Testis (tissue), 3 donors: ENCODE data around the gene PAK1. TPM values are rescaled to one million over a fixed set of nuclear protein-coding genes. Genes with fewer than 3 reads are reported as not detected.

Source experiments
- DNase-seq: peaks from one replicate; pipeline ENCODE4 v3.0.0-alpha.2; 2019
- H3K27ac ChIP-seq, 2 donors: fragments of 200-600 bp; sonication (generic); one replicate each; pipeline ENCODE4 v1.5.1; 2019
- H3K27me3 ChIP-seq: fragments of 200-600 bp; sonication (generic); one replicate; pipeline ENCODE4 v1.5.1; 2019
- H3K36me3 ChIP-seq: fragments of 200-600 bp; sonication (generic); one replicate; pipeline ENCODE4 v1.5.1; 2017; ENCODE audit warnings: low read depth; ENCODE audit errors: missing control alignments
- H3K4me1 ChIP-seq: fragments of 200-600 bp; sonication (generic); one replicate; pipeline ENCODE4 v1.5.1; 2019
- H3K4me3 ChIP-seq, 2 donors: fragments of 200-600 bp; sonication (generic); one replicate each; pipeline ENCODE4 v1.5.1; 2017 to 2019
- H3K9me3 ChIP-seq: fragments of 200-600 bp; sonication (generic); one replicate; pipeline ENCODE4 v1.5.1; 2017
- POLR2A ChIP-seq: fragments of 450-650 bp; IDR thresholded peaks from one replicate; pipeline ENCODE4 v1.6.1; 2017; ENCODE audit warnings: antibody characterized with exemption, mild to moderate bottlenecking, moderate library complexity
- WGBS, 2 donors: methylation state at CpG; one replicate each; pipeline ENCODE4 v1.1.5; 2018; 5-methylcytosine and 5-hydroxymethylcytosine counted together
- intact Hi-C: fragments of 100-400 bp; cut with DNase I; formaldehyde crosslinking; loops from one replicate; pipeline ENCODE4 v1.15.1; 2023; ENCODE audit warnings: low total_unique reads
- polyA plus RNA-seq: library from polyadenylated mRNA; stranded (reverse); fragments of 350-450 nt; fragmentation: Illumina TruSeq; extraction: RNeasy Lipid Tissue Mini Kit (QIAGEN cat#74804); gene quantifications from one replicate; pipeline ENCODE4 v1.2.3, GENCODE V29; 2014; ENCODE audit warnings: low read depth, low replicate concordance; ENCODE audit not compliant: insufficient read depth
- total RNA-seq, 2 donors: library from RNA; depleted of rRNA; stranded (reverse); fragments of >200 nt; gene quantifications; one replicate each; pipeline ENCODE4 v1.2.3, GENCODE V29; 2016
- TF ChIP-seq, protein P1 (sequence below), 3 experiments: fragments of 450-650 bp in 2 of 3; fragments of 200-600 bp in 1 of 3; sonication (generic) in 1 of 3; IDR thresholded peaks; one replicate each; pipeline ENCODE4 v1.5.1; 2016 to 2019; ENCODE audit warnings: antibody characterized with exemption in 3 of 3, mild to moderate bottlenecking in 2 of 3, moderate library complexity in 1 of 3

The PAK1 gene
- total and polyA plus RNA-seq, 3 donors from 2014 or later, result 60.1 to 80.9 (median 63.2) TPM

DNA sequence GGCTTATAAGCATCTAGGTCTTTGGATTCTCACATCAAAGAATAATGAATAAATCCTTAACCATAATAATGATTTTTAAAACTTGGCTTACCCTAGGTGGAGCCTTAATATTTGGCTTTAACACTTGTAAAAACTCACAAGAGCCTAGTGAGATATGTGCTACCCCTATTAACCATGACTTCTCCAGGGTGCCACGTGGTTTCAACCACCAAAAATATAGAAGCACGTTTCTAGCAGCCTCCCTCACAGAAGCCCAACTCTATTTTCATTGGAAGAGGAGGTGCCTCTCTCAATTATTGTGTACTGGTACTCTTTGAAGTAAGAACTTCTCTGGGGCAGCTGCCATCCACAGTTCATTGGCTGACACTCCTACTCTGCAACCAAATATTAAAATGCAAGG, 125.9 kb downstream of the PAK1 start:
- no peak for TF ChIP-seq POLR2A
- TF ChIP-seq, protein P1, sequence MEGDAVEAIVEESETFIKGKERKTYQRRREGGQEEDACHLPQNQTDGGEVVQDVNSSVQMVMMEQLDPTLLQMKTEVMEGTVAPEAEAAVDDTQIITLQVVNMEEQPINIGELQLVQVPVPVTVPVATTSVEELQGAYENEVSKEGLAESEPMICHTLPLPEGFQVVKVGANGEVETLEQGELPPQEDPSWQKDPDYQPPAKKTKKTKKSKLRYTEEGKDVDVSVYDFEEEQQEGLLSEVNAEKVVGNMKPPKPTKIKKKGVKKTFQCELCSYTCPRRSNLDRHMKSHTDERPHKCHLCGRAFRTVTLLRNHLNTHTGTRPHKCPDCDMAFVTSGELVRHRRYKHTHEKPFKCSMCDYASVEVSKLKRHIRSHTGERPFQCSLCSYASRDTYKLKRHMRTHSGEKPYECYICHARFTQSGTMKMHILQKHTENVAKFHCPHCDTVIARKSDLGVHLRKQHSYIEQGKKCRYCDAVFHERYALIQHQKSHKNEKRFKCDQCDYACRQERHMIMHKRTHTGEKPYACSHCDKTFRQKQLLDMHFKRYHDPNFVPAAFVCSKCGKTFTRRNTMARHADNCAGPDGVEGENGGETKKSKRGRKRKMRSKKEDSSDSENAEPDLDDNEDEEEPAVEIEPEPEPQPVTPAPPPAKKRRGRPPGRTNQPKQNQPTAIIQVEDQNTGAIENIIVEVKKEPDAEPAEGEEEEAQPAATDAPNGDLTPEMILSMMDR (IDR thresholded peaks at IDR 0.05), result no peak
- Histone ChIP-seq H3K4me1 (no peaks in the 10 kb centered on the region), H3K4me3 (no peak overlapping the region), H3K27ac (no peak overlapping the region), H3K27me3 (no peaks in the 10 kb centered on the region), H3K9me3 (no peaks in the 10 kb centered on the region), H3K36me3 (no peaks in the 10 kb centered on the region)
- no peak for DNase-seq
- intact Hi-C loops, result no loop called here
- WGBS, 2 donors, result 85 to 87% methylated on average over 2 of the region's 2 CpGs

DNA sequence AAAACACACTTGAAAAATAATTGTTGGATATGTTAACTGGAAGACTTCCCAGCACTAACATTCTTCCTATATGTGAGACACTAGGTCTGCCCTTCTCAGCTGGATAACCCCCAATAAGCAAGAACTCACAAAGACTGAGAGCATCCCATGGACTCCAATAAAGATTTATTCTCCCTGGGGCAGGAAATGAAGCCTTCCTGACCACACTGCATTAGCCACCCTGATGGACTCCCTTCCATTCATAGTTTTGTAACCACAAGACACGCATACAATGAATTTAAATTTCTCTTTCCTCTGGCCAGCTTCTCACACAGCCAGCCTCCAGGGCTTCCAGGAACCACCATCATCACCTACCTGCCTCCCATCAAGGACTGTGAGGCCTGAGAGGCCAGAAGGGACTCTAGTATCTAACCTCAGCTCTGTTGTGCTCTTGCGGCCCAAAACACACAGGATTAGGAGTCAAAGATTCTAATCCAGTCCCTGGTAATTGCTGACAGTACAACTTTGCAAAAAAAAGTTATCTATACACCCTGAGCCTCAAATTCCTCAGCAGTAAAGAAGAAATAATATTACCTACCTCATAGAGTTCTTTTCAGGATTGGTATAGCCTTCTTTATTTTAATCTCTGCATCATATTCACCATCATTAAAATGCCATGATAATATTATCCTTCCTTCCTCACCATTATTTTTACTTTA, 126.8 kb downstream of the PAK1 start:
- Histone ChIP-seq H3K4me3 (no peak overlapping the region), H3K27me3 (no peaks in the 10 kb centered on the region), H3K9me3 (no peaks in the 10 kb centered on the region), H3K36me3 (no peaks in the 10 kb centered on the region), H3K4me1 (no peaks in the 10 kb centered on the region), H3K27ac (no peak overlapping the region)
- no peak for TF ChIP-seq POLR2A
- TF ChIP-seq, protein P1 (IDR thresholded peaks at IDR 0.05), result no peak
- 92 to 97% methylated on average over 2 of the region's 2 CpGs for WGBS, 2 donors
- intact Hi-C loops, result no loop called here
- no peak for DNase-seq

DNA sequence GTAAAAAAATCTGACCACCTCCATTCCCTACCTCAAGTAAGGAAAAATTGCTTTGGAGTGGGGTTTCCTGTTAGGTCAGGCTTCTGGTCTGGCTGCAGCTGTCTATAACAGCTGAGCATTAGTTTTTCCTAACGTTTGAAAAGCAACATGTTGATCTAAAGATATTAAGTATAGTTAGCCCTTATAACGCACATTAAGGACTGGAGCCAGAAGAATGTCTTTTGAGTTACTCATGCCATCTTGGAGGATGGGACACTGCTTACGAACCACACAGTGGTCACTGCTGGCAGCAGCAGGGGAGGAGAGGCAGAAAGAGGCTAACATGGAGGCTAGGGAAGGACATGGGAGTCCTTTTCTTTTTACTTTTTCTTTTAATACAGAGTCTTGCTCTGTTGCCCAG, 128.3 kb downstream of the PAK1 start:
- WGBS, 2 donors, result 87 to 88% methylated on average over 3 of the region's 3 CpGs
- intact Hi-C loops, result no loop called here
- Histone ChIP-seq H3K36me3 (no peaks in the 10 kb centered on the region), H3K9me3 (no peaks in the 10 kb centered on the region), H3K27ac (no peak overlapping the region), H3K27me3 (no peaks in the 10 kb centered on the region), H3K4me3 (no peak overlapping the region), H3K4me1 (no peaks in the 10 kb centered on the region)
- TF ChIP-seq, protein P1 (IDR thresholded peaks at IDR 0.05), result no peak
- no peak for TF ChIP-seq POLR2A
- no peak for DNase-seq

DNA sequence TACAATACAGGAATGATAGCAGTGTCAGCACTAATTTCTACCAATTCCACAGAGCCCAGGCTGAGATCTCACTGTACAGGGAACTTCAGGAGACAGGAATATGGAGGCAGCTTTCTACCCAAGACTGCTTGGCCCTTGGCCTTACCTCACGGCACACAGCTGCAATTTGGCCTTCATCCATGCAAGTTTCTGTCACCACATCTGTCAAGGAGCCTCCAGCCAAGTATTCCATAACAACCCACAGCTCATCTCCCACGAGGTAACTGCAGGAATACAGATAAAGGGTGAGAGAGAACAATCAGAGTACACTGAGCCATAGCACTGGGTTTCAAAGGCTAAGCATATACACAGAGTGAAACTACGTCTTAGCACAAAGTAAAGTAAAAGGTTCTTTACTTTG, 133.4 kb downstream of the PAK1 start:
- Histone ChIP-seq H3K9me3 (no peaks in the 10 kb centered on the region), H3K27me3 (no peaks in the 10 kb centered on the region), H3K4me1 (no peaks in the 10 kb centered on the region), H3K4me3 (no peak overlapping the region), H3K27ac (no peak overlapping the region), H3K36me3 (no peaks in the 10 kb centered on the region)
- TF ChIP-seq POLR2A, result no peak
- TF ChIP-seq, protein P1 (IDR thresholded peaks at IDR 0.05), result no peak
- intact Hi-C loops, result no loop called here
- WGBS, 2 donors, result 64 to 65% methylated on average over 3 of the region's 3 CpGs
- no peak for DNase-seq

DNA sequence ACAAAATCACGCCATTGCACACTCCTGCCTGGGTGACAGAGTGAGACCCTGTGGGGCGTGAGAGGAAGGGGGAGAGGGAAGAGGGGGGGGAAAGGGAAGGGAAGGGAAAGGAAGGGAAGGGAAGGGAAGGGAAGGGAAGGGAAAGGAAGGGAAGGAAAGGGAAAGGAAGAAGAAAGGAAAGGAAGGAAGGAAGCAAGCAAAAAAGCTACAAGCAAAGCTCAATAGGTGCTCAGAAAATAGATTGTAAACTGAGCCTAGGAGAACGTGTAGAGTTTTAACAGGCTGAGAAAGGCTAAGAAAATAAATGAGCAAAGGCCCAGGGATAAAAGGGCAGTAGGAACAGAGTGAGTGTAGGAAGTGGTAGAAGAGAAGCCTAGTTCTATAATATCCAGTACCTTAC, 141.6 kb downstream of the PAK1 start:
- H3K27me3 ChIP-seq, result no peaks in the 10 kb centered on the region
- intact Hi-C loops, result no loop called here
- no peak overlapping the region for H3K27ac ChIP-seq
- H3K4me1 ChIP-seq, result no peaks in the 10 kb centered on the region
- H3K9me3 ChIP-seq, result no peaks in the 10 kb centered on the region
- WGBS, 2 donors, result 89 to 92% methylated on average over 2 to 3 of the region's 3 CpGs
- TF ChIP-seq, protein P1 (IDR thresholded peaks at IDR 0.05), result no peak
- TF ChIP-seq POLR2A, result no peak
- H3K36me3 ChIP-seq, result no peaks in the 10 kb centered on the region
- H3K4me3 ChIP-seq, result no peak overlapping the region
- DNase-seq, result no peak
